HG02623 (cell line): ENCODE measurements around the gene FAM135A.

Experiments
- ATAC-seq: cut with Tn5 transposase; IDR thresholded peaks from one replicate; pipeline ENCODE4 v1.9.1; 2021; ENCODE audit warnings: moderate library complexity; ENCODE audit not compliant: unreplicated experiment

FAM135A gene

GRCh38 chr6:70413114-70413991 is at the start of gene FAM135A:
Gene FAM135A, plus strand, starts transcription at chr6:70413508. Its CDS starts 14,835 bp downstream, at chr6:70428343.
- peak; percentile 78 for ATAC-seq

- no peak for ATAC-seq
Measured at GRCh38 chr6:70363741-70364493, 49.4 kb upstream of the FAM135A start.

GRCh38 chr6:70369332-70369950 is 43.9 kb upstream of the FAM135A start:
- ATAC-seq: peak; percentile 80

- ATAC-seq: no peak
Measured at GRCh38 chr6:70370496-70370895, 42.8 kb upstream of the FAM135A start.

- peak; percentile 42 for ATAC-seq
Measured at GRCh38 chr6:70371454-70372105, 41.7 kb upstream of the FAM135A start.

- no peak for ATAC-seq
Measured at GRCh38 chr6:70375166-70375565, 38.1 kb upstream of the FAM135A start.

- ATAC-seq: no peak
Measured at GRCh38 chr6:70375882-70376281, 37.4 kb upstream of the FAM135A start.

- ATAC-seq: no peak
Measured at GRCh38 chr6:70376628-70377027, 36.7 kb upstream of the FAM135A start.

- no peak for ATAC-seq
Measured at GRCh38 chr6:70377372-70377771, 35.9 kb upstream of the FAM135A start.

- no peak for ATAC-seq
Measured at GRCh38 chr6:70379473-70380013, 33.8 kb upstream of the FAM135A start.

GRCh38 chr6:70380252-70380651 is 33.1 kb upstream of the FAM135A start:
- peak; percentile 87 for ATAC-seq

- ATAC-seq: no peak
Measured at GRCh38 chr6:70380771-70381416, 32.4 kb upstream of the FAM135A start.

- no peak for ATAC-seq
Measured at GRCh38 chr6:70381417-70381782, 31.9 kb upstream of the FAM135A start.

- no peak for ATAC-seq
Measured at GRCh38 chr6:70385901-70386300, 27.4 kb upstream of the FAM135A start.

GRCh38 chr6:70388814-70389213 is 24.5 kb upstream of the FAM135A start:
- no peak for ATAC-seq

- no peak for ATAC-seq
Measured at GRCh38 chr6:70389261-70389660, 24.0 kb upstream of the FAM135A start.

- no peak for ATAC-seq
Measured at GRCh38 chr6:70390067-70390466, 23.2 kb upstream of the FAM135A start.

- ATAC-seq: no peak
Measured at GRCh38 chr6:70391492-70391891, 21.8 kb upstream of the FAM135A start.

- no peak for ATAC-seq
Measured at GRCh38 chr6:70394518-70395300, 18.6 kb upstream of the FAM135A start.

- no peak for ATAC-seq
Measured at GRCh38 chr6:70395301-70395672, 18.0 kb upstream of the FAM135A start.
